MM.1S (cell line): ENCODE data around the gene MAEA.

Source experiments
- EZH2phosphoT487 ChIP-seq: fragments of 300-600 bp; sonication (generic); IDR thresholded peaks from 2 replicates; pipeline ENCODE4 v1.6.1; 2018; ENCODE audit warnings: antibody characterized with exemption, low read length
- TF ChIP-seq, protein P1 (sequence below): fragments of 300-600 bp; sonication (generic); IDR thresholded peaks from 2 replicates; pipeline ENCODE4 v1.5.1; 2016; ENCODE audit warnings: antibody characterized with exemption, low read length, mixed read lengths

DNA sequence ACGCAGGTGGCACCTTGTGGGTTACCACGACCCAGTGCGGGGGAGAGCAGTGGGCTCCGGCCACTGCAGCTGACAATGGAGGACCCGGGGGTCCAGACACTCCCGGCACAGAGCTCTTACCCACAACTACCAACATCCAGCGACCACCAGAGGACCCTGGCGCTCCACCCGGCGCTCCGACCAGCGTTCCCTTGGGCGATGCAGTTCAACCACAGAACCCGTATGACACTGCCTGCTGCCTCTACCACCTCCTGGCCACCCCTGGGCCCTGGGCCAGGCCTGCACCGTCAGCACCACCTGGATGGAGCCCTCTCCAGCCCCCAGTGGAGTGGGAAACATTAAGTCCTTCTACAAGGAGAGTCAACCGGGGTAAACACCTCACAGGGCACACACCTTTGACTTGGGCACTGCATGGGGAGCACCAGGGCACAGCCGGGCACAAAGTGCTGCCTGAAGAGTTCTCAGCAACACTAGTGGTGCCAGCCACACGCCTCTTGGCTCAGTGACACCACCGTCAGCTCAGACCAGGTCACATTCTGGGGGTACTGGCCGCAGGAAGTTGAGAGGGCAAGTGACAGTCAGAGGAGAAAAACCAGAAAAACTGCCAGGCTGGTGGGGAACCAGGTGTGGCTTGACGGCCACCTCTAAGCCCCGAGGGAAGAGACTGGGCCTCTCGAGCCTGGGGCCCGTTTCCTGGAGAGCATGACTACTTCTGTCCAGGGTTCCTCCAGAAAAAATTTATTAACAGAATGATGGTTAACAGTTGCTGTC lies 43.4 kb upstream of the MAEA start:
- TF ChIP-seq, protein P1, sequence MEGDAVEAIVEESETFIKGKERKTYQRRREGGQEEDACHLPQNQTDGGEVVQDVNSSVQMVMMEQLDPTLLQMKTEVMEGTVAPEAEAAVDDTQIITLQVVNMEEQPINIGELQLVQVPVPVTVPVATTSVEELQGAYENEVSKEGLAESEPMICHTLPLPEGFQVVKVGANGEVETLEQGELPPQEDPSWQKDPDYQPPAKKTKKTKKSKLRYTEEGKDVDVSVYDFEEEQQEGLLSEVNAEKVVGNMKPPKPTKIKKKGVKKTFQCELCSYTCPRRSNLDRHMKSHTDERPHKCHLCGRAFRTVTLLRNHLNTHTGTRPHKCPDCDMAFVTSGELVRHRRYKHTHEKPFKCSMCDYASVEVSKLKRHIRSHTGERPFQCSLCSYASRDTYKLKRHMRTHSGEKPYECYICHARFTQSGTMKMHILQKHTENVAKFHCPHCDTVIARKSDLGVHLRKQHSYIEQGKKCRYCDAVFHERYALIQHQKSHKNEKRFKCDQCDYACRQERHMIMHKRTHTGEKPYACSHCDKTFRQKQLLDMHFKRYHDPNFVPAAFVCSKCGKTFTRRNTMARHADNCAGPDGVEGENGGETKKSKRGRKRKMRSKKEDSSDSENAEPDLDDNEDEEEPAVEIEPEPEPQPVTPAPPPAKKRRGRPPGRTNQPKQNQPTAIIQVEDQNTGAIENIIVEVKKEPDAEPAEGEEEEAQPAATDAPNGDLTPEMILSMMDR: no peak
- TF ChIP-seq EZH2phosphoT487: no peak
